Gastrocnemius medialis (tissue), 4 donors: ENCODE data around the gene HTRA3. TPM values are rescaled to one million over a fixed set of nuclear protein-coding genes. Genes with fewer than 3 reads are reported as not detected.

Experiments used
- ATAC-seq, 2 donors: fragments of 150-250 bp; one replicate each; pipeline ENCODE4 v1.9.1; 2016
- DNase-seq, 2 donors: peaks; one replicate each; pipeline ENCODE4 v3.0.0-alpha.2; 2019
- H3K27ac ChIP-seq, 4 donors: fragments of 200-600 bp; sonication (generic); 1 replicate in 1 of 4; 2 replicates in 3 of 4; pipeline ENCODE4 v1.5.1; 2016 to 2018; ENCODE audit warnings: mild to moderate bottlenecking in 2 of 4, moderate library complexity in 1 of 4
- H3K27me3 ChIP-seq, 3 donors: fragments of 200-600 bp; sonication (generic) in 2 of 3; 1 replicate in 1 of 3; 2 replicates in 2 of 3; pipeline versions ENCODE4 v1.5.1 to v1.6.0; 2016 to 2019; ENCODE audit warnings: mild to moderate bottlenecking in 1 of 3, moderate library complexity in 1 of 3
- H3K36me3 ChIP-seq, 2 donors: fragments of 200-600 bp; sonication (generic) in 1 of 2; one replicate each; pipeline ENCODE4 v1.5.1; 2017 to 2018
- H3K4me1 ChIP-seq, 2 donors: fragments of 200-600 bp; sonication (generic) in 1 of 2; one replicate each; pipeline ENCODE4 v1.5.1; 2016 to 2017; ENCODE audit warnings: mild to moderate bottlenecking in 2 of 2
- H3K4me3 ChIP-seq, 4 donors: fragments of 200-600 bp; sonication (generic) in 3 of 4; 1 replicate in 1 of 4; 2 replicates in 3 of 4; pipeline ENCODE4 v1.5.1; 2016 to 2019; ENCODE audit warnings: mild to moderate bottlenecking in 2 of 4
- H3K9me3 ChIP-seq, 3 donors: fragments of 200-600 bp; sonication (generic) in 2 of 3; 1 replicate in 1 of 3; 2 replicates in 2 of 3; pipeline ENCODE4 v1.5.1; 2016 to 2019
- POLR2A ChIP-seq, 2 donors: fragments of 450-650 bp; IDR thresholded peaks; one replicate each; pipeline ENCODE4 v1.6.1; 2017; ENCODE audit warnings: antibody characterized with exemption in 2 of 2, mild to moderate bottlenecking in 2 of 2, moderate library complexity in 2 of 2
- in situ Hi-C, 4 donors: fragments of 200-750 bp; cut with MboI; loops; one replicate each; pipeline versions ENCODE4 v1.15.0 to v1.8.0; 2017; ENCODE audit warnings: low sequenced_read_pairs in 4 of 4
- intact Hi-C: fragments of 100-400 bp; cut with DNase I; formaldehyde crosslinking; loops from one replicate; pipeline ENCODE4 v1.15.1; 2023; ENCODE audit warnings: low total_unique reads
- total RNA-seq, 4 donors: library from RNA; depleted of rRNA; stranded (reverse); fragments of >200 nt; gene quantifications; one replicate each; pipeline versions ENCODE4 v1.1.0 to v1.2.3, GENCODE V29; 2016
- TF ChIP-seq, protein P1 (sequence below), 5 experiments: fragments of 450-650 bp in 3 of 5; fragments of 200-600 bp in 2 of 5; sonication (generic) in 2 of 5; IDR thresholded peaks in 4 of 5; conservative IDR thresholded peaks in 1 of 5; 1 replicate in 4 of 5; 2 replicates in 1 of 5; pipeline ENCODE4 v1.5.1; 2016 to 2019; ENCODE audit warnings: antibody characterized with exemption in 5 of 5, mild to moderate bottlenecking in 3 of 5, moderate library complexity in 3 of 5

The HTRA3 gene
- total RNA-seq, 4 donors from 2014 or later = 8.4 to 22.2 (median 16.0) TPM

DNA sequence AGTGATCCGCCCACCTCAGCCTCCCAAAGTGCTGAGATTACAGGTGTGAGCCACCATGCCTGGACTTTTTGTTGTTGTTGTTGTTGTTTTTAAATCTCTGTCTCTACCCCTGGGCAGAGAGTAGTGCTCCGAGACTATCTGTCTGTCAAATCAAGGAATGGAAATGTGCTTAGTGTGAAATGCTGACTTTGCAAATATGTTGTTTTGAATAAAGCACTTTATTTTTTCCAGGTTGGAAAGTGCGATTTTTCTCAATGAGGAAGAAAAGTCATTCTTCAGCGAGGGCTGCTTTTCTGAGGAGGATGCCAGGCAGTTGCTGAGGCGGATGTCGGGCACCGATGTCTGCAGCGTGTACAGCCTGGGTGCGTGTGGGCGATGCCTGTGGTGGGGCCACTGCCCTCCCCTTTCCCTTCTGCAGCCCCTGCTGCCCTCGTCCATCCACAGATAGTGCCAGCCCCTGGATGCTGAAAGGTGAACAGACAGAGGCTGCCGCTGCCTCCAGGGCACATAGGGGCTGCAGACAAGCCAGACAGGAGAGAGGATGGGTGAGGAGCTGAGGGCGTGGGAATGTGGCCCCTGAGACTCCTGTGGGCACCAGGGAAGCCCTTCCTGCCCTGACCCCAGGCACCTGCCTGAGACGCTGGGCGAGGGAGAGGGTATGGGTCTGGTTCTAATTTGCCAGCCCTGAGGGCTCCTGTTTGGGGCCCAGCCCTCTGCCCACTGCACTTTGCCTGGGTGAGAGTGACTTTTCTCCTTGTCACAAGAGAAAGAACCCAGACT, 46.8 kb upstream of the HTRA3 start:
- ATAC-seq (no peak), DNase-seq (no peak)
- Histone ChIP-seq H3K27ac (no peak overlapping the region), H3K4me1 (peaks cover under 1% of the 10 kb centered on the region in 2 donors), H3K36me3 (no peaks in the 10 kb centered on the region), H3K27me3 (no peaks in the 10 kb centered on the region), H3K9me3 (no peaks in the 10 kb centered on the region), H3K4me3 (no peak overlapping the region)
- in situ Hi-C loops = no loop called here
- intact Hi-C loops = no loop called here
- TF ChIP-seq POLR2A (IDR thresholded peaks at IDR 0.05) = no peak
- TF ChIP-seq, protein P1, sequence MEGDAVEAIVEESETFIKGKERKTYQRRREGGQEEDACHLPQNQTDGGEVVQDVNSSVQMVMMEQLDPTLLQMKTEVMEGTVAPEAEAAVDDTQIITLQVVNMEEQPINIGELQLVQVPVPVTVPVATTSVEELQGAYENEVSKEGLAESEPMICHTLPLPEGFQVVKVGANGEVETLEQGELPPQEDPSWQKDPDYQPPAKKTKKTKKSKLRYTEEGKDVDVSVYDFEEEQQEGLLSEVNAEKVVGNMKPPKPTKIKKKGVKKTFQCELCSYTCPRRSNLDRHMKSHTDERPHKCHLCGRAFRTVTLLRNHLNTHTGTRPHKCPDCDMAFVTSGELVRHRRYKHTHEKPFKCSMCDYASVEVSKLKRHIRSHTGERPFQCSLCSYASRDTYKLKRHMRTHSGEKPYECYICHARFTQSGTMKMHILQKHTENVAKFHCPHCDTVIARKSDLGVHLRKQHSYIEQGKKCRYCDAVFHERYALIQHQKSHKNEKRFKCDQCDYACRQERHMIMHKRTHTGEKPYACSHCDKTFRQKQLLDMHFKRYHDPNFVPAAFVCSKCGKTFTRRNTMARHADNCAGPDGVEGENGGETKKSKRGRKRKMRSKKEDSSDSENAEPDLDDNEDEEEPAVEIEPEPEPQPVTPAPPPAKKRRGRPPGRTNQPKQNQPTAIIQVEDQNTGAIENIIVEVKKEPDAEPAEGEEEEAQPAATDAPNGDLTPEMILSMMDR (IDR thresholded peaks at IDR 0.05 in 4 of 5, conservative IDR thresholded peaks at IDR 0.05 in 1 of 5) = no peak

DNA sequence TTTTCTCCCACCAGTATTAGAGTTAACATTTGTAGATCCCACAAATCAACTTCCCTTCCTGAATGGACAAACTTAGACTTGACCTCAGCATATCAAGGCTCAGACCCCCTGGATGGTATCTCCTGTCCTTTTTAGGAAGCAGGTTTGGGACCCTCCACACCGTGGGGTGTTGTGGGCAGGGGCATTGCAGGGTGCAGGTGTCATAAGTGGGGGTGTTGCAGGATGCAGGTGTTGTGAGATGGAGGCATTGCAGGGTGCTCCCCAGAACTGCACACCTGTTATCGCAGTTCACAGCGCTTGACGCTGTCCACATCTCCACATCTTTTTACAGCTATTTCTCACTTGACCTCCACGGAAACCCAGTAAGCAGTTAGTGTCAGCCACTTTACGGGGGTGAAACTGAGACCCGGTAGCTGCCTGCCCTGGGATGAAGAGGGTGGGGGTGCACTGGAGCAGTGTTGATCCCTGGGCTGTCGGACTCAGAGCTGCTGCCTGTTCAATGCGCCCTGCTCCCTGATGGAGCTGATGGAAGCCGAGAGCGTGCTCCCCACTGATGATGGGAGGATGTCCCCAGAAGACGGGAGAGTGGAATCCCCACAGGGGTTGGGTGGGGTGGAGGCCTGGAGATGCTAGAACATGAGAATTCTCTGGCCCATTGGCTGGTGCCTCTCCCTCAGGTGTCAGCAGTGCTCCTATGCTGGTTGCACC, 45.1 kb upstream of the HTRA3 start:
- TF ChIP-seq, protein P1 (IDR thresholded peaks at IDR 0.05 in 4 of 5, conservative IDR thresholded peaks at IDR 0.05 in 1 of 5) = no peak
- TF ChIP-seq POLR2A (IDR thresholded peaks at IDR 0.05) = no peak

GRCh38 chr4:8224975-8225625, 44.5 kb upstream of the HTRA3 start:
- ATAC-seq (no peak), DNase-seq (no peak)
- H3K9me3 ChIP-seq = no peaks in the 10 kb centered on the region
- intact Hi-C loops = no loop called here
- H3K36me3 ChIP-seq = no peaks in the 10 kb centered on the region
- no peak overlapping the region for H3K4me3 ChIP-seq
- TF ChIP-seq, protein P1 (IDR thresholded peaks at IDR 0.05 in 4 of 5, conservative IDR thresholded peaks at IDR 0.05 in 1 of 5) = no peak
- TF ChIP-seq POLR2A (IDR thresholded peaks at IDR 0.05) = no peak
- in situ Hi-C loops = no loop called here
- H3K27ac ChIP-seq = no peak overlapping the region
- peaks cover 14% of the 10 kb centered on the region in 2 donors for H3K4me1 ChIP-seq
- no peaks in the 10 kb centered on the region for H3K27me3 ChIP-seq

More for the DNA sequence above, 45.1 kb upstream of the HTRA3 start:
- H3K4me1 ChIP-seq = peaks cover 14% of the 10 kb centered on the region in 2 donors
- in situ Hi-C loops = no loop called here
- H3K27me3 ChIP-seq = no peaks in the 10 kb centered on the region
- ATAC-seq = no peak
- H3K36me3 ChIP-seq = no peaks in the 10 kb centered on the region
- DNase-seq = no peak
- H3K4me3 ChIP-seq = no peak overlapping the region
- intact Hi-C loops = no loop called here
- no peaks in the 10 kb centered on the region for H3K9me3 ChIP-seq
- H3K27ac ChIP-seq = no peak overlapping the region

DNA sequence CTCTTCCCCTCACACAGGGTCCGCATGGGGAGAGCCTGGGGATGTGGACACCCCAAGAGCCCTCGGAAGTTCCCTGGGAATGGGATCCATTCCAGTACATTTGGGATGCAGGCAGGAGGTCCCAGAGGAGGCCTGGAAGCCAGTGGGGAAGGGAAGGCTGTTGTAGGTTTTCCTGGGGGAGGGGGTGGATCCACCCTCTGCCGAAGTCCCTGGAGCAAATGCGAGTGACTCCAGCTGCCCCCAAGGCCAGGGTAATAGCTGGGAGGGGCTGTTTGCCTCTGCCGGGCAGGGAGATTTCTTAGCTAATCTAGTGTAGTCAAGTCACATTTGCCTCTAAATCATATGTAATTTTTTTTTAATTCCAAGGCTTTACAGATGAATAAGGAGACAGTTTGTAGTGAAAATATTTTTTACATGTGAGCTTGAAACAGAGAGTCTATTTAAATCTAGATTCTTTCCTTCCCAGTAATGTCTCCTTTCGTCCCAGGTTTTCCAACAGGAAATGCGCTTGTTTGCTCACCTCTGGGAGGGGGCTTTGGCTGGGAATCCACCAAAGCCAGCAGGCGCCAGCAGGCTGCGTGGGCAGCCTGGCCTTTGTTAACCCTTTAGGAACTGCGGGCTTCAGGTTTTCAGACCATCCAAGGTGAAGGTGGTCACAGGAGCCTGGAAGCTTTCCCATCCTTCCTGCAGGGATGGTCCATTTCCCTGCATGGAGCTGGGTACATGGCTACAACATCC, 43.7 kb upstream of the HTRA3 start:
- in situ Hi-C loops = no loop called here
- DNase-seq (no peak), ATAC-seq (no peak)
- peaks cover 14% of the 10 kb centered on the region in 2 donors for H3K4me1 ChIP-seq
- TF ChIP-seq, protein P1 (IDR thresholded peaks at IDR 0.05 in 4 of 5, conservative IDR thresholded peaks at IDR 0.05 in 1 of 5) = no peak
- no peak for TF ChIP-seq POLR2A (IDR thresholded peaks at IDR 0.05)
- no peak overlapping the region for H3K27ac ChIP-seq
- intact Hi-C loops = no loop called here
- H3K4me3 ChIP-seq = no peak overlapping the region
- no peaks in the 10 kb centered on the region for H3K9me3 ChIP-seq
- no peaks in the 10 kb centered on the region for H3K36me3 ChIP-seq
- H3K27me3 ChIP-seq = no peaks in the 10 kb centered on the region
